NCI-H128 (cell line): ENCODE data around the gene MTRR.

Experiments
- DNase-seq: peaks from one replicate; lab custom pipeline; 2025; ENCODE audit not compliant: unreplicated experiment; lab: John Stamatoyannopoulos, UW

Gene MTRR

DNA sequence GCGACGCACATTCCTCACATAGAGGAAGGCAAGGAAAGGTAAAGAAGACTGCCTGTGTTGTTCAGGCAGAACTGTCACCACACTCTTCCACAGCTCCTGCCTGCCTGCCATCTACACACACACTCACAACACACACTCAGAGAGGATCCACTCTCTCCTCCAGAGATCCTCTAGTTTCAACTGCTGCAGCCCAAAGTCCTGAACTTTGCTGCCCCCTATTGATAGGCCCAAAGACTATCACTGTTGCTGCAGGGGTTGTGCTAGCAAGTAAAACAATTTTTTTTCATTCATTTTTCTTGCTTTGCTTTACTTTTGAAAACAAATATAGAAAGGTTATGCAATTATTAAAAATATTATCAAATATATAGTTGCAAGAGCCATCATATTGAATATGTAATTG, 12.1 kb upstream of the MTRR start:
- DNase-seq: peak; percentile 69

- DNase-seq: no peak
Observed at GRCh38 chr5:7857361-7857760, 11.6 kb upstream of the MTRR start.

DNA sequence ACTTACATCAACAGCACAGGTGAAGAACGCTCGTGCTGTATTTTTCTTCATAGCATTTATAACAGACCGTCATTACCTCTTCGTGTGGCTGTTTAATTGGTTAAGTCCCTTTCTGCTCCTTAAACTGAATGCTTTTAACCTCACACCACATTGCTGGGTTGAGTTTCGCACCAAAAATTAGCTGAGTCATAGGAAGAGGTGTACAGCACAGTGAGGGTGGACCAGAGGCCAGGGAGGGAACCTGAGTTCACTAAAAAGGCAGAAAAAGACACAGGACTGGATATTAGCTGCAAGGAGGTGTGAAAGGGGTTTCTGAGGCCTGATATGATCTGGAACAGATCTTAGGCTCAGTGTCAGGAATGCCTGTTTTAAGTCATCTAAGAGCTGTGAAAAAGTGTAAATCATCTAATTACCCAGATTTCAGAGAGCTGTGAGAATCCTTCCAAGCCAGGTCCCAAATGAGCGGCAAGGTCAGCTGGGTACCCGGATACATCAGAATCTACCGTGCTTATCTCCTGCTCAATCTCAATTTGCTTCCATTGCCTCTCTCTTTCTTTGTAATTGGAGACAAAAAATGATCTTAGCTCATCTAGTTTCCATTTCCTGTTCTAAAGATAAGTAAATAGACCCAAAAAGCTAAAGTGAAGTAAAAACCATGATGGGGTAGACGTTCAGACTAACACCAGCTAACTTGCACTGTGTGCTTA, 10.9 kb upstream of the MTRR start:
- DNase-seq: no peak

DNA sequence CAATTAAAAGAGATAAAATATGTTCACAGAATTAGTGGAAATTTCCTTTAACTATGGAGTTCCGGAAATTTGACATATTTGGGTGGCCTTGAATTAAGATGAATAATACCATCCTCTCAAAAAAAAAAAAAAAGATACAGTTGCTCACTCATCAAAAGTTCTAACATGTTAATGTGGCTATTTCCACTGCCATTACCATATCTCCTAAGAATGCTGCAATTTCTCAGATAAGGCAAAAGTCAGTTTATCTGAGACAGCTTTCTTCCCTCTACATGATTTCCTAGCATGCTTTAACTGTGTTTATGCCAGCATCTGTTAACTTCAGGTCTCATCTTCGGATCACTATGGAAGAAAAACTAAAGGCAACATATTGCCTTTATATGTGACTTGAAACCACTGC, 2.8 kb upstream of the MTRR start:
- no peak for DNase-seq

DNA sequence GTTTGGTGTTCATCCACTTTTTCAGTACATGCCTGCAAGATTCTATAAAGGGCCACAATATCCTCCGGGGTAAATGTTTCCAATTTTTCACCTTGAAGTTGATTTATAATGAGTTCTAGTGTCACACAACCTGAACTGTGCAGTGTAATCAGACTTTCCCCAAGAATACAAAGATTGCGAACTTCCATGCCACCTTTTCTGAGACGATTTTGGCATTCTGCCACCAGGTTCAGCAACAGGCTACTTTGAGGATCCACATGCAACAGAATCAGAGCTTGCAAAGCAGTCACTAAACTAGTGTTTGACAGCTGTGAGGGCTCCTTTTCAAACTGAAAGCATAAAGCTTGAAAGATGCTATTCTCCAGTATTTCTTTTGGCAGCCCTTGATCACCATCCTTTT, 1.7 kb upstream of the MTRR start:
- no peak for DNase-seq

DNA sequence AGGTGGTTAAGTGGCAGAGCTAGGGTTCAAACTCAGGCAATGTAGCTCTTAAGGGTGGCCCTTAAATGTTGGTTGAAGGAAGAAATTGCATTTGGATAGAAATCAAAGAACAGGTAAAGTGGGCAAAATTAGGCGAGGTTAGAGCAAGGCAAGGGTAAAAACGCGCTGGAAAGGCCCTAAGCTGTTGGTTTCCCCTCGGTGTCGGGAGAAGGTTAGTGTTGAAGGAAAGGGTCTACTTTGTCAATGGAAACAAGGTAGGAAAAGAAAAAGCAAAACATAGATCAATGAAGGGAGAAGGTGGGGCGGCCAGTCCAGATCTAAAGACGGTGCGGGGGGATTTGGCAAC, 548 bp upstream of the MTRR start:
- DNase-seq: no peak

- DNase-seq: no peak
Observed at GRCh38 chr5:7869474-7870136, 657 bp downstream of the MTRR start.

GRCh38 chr5:7871653-7872052, 2.7 kb downstream of the MTRR start:
- DNase-seq: no peak

DNA sequence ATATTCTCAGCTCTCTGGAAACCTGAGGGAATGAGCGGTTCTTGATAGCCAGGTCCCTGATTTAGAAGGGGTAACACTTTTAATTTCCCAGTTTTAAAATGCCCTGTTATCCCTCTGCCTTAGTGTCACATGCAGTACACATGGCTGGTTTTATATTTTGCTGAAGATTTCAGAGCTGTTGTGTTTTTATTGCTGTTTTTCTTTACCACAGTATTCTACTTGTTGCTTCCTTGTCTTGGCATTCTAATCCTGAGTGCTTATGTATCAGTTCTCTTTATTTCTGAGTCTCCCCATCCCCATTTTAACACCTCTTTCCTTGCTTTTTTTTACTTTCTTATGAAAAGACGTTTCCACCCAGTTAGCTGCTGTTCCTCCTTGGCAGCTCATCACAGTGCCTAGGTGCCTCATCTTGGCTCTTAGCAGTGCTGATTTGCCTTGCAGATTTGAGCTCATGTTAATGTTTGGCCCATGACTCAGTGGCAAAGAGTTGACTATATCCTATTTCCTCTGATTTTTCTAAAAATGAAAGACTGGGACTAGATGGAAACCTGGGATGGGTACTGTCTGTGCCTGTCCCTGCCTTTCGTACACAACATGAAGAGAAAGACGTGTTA, 3.7 kb downstream of the MTRR start:
- no peak for DNase-seq

- DNase-seq: no peak
Observed at GRCh38 chr5:7873216-7873615, 4.3 kb downstream of the MTRR start.

- no peak for DNase-seq
Observed at GRCh38 chr5:7874639-7875038, 5.7 kb downstream of the MTRR start.

- DNase-seq: no peak
Observed at GRCh38 chr5:7875151-7875550, 6.2 kb downstream of the MTRR start.

GRCh38 chr5:7876867-7877266, 7.9 kb downstream of the MTRR start:
- no peak for DNase-seq

DNA sequence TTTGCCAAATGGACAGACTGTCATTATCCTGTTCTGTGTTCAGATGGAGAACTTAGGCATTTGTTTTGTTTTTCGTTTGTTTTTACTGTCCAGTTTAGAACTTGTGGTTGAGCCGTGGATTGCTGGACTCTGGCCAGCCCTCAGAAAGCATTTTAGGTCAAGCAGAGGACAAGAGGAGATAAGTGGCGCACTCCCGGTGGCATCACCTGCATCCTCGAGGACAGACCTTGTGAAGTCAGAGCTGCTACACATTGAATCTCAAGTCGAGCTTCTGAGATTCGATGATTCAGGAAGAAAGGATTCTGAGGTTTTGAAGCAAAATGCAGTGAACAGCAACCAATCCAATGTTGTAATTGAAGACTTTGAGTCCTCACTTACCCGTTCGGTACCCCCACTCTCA, 8.9 kb downstream of the MTRR start:
- DNase-seq: no peak

DNA sequence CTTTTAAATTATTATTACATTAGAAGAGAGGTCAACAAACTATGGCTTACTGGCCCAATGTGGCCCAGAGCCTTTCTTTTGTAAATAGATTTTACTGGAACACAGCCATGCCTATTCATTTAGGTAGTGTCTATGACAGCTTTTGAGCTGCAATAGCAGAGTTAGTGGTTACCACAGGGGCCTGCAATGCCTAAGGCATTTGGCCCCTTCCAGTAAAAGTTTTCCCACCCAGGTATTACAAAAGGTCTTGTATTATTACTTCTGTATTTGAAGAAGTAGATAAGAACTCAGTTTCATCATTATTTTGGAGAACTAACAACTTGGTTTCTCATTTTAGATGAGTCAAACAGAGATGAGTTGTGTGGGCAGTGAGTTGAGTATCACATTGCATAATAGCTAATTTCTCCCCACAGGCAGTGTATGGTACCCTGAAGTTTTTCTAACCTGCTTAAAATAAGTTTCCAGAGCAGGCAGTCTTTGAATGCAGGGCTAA, 9.5 kb downstream of the MTRR start:
- DNase-seq: no peak

GRCh38 chr5:7881091-7881490, 12.1 kb downstream of the MTRR start:
- no peak for DNase-seq

- DNase-seq: no peak
Observed at GRCh38 chr5:7881816-7882215, 12.9 kb downstream of the MTRR start.

DNA sequence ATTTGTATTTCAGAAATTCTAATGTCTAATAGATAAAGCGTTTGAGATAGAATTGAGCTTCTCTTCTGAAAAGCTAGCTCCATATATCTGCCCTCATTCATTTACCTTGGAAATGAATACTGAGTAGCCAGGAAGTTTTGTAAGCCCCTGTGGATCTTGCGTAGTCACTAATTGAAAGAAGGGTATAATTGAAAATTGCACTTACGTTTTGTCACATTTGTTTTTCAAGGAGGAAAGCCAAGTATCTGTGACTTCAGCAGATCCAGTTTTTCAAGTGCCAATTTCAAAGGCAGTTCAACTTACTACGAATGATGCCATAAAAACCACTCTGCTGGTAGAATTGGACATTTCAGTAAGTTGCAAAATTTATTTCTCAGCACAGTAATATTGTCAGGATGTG, 14.0 kb downstream of the MTRR start:
- DNase-seq: no peak

DNA sequence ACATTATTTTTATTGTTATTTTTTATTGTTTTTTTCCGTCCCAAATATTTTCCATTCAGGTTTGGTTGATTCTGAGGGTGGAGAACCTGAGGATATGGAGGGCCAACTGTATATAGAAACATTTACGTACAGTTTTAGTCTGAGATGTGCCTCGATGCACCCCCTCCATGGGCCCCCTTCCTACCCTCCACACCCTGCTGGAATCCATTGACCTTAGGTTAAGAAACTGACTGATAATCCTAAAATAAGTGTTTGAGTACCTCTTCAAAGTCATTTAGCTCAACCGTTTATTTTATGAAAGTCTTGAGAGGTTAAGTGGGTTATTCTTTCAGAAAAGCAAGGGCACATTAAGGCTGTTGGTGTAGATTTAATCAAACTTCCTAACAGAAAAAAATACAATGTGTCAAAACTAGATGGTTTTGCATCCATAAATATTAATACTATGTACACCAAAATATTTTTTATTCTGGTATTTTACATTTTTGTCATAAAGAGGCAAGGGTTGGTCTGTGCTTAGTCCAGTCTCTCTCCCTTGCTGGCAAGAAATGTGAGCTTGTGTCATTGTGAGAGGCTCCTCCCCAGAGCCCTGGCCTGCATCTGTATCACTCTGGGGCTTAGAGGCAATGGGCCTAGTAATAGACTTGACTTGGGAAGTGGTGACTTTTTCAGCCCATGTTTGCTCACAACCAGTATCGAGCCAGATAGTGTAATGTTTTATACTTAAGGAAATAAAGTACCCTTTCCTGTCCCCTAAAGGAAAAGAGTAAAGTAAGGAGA, 15.7 kb downstream of the MTRR start:
- peak; percentile 58 for DNase-seq

DNA sequence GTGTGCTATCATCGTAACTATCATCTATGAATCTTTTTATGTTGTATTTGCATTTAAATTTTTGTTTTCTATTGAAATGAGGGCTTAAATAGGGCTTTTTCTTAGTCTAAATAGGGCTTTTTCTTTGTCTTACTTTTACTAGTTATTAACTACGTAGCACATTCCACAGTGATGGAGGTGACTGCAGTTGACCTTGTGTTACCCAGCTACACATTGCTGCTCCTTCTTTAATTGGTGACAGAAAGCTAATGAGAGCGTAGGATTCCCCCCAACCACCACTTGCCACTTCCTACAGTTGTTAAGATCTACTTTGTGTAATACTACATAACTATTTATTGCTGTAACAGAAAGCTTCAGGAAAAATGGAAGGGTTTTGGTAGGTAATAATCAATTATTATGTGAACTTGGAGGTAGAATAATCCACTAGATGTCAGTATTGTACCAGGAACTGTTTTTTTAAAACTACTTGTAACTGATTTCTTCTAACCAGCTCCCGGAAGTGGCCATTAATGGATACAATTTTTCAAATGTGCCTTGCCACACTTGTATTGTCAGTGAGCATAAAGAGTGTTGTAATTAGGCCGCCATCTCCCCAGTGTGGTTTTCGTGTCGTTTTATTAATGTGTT, 18.0 kb downstream of the MTRR start:
- DNase-seq: peak; percentile 74

DNA sequence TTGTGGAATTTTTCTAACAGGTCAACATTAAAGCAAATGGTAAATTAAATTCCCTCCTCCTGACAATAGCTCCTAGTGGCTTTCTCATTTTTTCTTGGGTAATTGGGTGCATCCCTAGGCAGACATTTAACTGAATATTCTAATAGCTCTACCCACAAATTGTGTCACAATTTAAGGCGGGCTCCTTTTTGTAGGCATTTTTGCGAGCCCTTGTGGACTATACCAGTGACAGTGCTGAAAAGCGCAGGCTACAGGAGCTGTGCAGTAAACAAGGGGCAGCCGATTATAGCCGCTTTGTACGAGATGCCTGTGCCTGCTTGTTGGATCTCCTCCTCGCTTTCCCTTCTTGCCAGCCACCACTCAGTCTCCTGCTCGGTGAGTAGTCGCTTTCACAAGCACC, 20.0 kb downstream of the MTRR start:
- no peak for DNase-seq
